Muscle of leg (tissue), 11 donors: ENCODE data around the gene CC2D2B. TPM values are rescaled to one million over a fixed set of nuclear protein-coding genes. Genes with fewer than 3 reads are reported as not detected.
"Not testable (repeated sequence)": the region's sequence is repeated elsewhere in the genome, so short reads cannot be mapped to it uniquely, and the experiment has no call there.

Source experiments
- DNase-seq: peaks from one replicate; pipeline ENCODE4 v3.0.0; 2013
- H3K27ac ChIP-seq: one replicate; pipeline ENCODE4 v1.5.1; 2013; ENCODE audit warnings: mild to moderate bottlenecking, low read length, control low read depth
- H3K27me3 ChIP-seq: one replicate; pipeline ENCODE4 v1.6.1; 2013; ENCODE audit warnings: low read length; ENCODE audit not compliant: control insufficient read depth, insufficient read depth
- H3K36me3 ChIP-seq: one replicate; pipeline ENCODE4 v1.6.1; 2013; ENCODE audit warnings: low read length; ENCODE audit not compliant: control insufficient read depth, insufficient read depth
- H3K4me1 ChIP-seq: one replicate; pipeline ENCODE4 v1.6.1; 2013; ENCODE audit warnings: low read length; ENCODE audit not compliant: control insufficient read depth, insufficient read depth
- H3K4me3 ChIP-seq: one replicate; pipeline ENCODE4 v1.5.1; 2013; ENCODE audit warnings: low read length, control low read depth
- H3K9me3 ChIP-seq: replicated peaks from 2 replicates; pipeline ENCODE4 v1.6.1; 2013; ENCODE audit warnings: low read depth, low read length; ENCODE audit not compliant: control insufficient read depth
- WGBS: methylation state at CpG from one replicate; pipeline ENCODE4 v1.1.5; 2013; ENCODE audit warnings: missing lambda C conversion rate; ENCODE audit not compliant: insufficient coverage; 5-methylcytosine and 5-hydroxymethylcytosine counted together
- polyA plus RNA-seq, 8 donors: library from polyadenylated mRNA; unstranded; fragments of 120-200 nt; gene quantifications; one replicate each; pipeline versions ENCODE4 v1.2.1 to v1.2.3, GENCODE V29; 2013; ENCODE audit warnings: inconsistent platforms in 1 of 8, low replicate concordance in 1 of 8; ENCODE audit not compliant: insufficient read length in 8 of 8, insufficient read depth in 1 of 8
- total RNA-seq: library from RNA; stranded (reverse); fragments of 120-200 nt; gene quantifications from one replicate; pipeline ENCODE4 v1.2.4, GENCODE V29; 2013

CC2D2B gene
- total and polyA plus RNA-seq, 9 donors: 0.36 to 1.4 (median 0.70) TPM

GRCh38 chr10:95976362-95977229, 68.8 kb downstream of the CC2D2B start:
- Histone ChIP-seq H3K27me3 (no peaks in the 10 kb centered on the region), H3K36me3 (no peaks in the 10 kb centered on the region), H3K27ac (no peak overlapping the region), H3K4me3 (no peak overlapping the region), H3K4me1 (no peaks in the 10 kb centered on the region), H3K9me3 (no peaks in the 10 kb centered on the region)
- 87% methylated on average over 6 of the region's 9 CpGs for WGBS
- peak; percentile 1 for DNase-seq

- H3K4me3 ChIP-seq: no peak overlapping the region
- no peaks in the 10 kb centered on the region for H3K27me3 ChIP-seq
- WGBS: 100% methylated on average over 2 of the region's 2 CpGs
- no peaks in the 10 kb centered on the region for H3K36me3 ChIP-seq
- no peak for DNase-seq
- H3K4me1 ChIP-seq: no peaks in the 10 kb centered on the region
- no peak overlapping the region for H3K27ac ChIP-seq
- no peaks in the 10 kb centered on the region for H3K9me3 ChIP-seq
Observed at GRCh38 chr10:95982200-95982599, 74.4 kb downstream of the CC2D2B start.

GRCh38 chr10:95987685-95988426, 80.1 kb downstream of the CC2D2B start:
- Histone ChIP-seq H3K4me3 (no peak overlapping the region), H3K9me3 (no peaks in the 10 kb centered on the region), H3K36me3 (no peaks in the 10 kb centered on the region), H3K27me3 (no peaks in the 10 kb centered on the region), H3K27ac (no peak overlapping the region), H3K4me1 (no peaks in the 10 kb centered on the region)
- WGBS: no CpG with 5 or more reads among the region's 2 CpGs
- no peak for DNase-seq

- WGBS: no CpG with 5 or more reads among the region's 3 CpGs
- Histone ChIP-seq H3K4me3 (no peak overlapping the region), H3K36me3 (no peaks in the 10 kb centered on the region), H3K27ac (no peak overlapping the region), H3K4me1 (no peaks in the 10 kb centered on the region), H3K27me3 (no peaks in the 10 kb centered on the region), H3K9me3 (no peaks in the 10 kb centered on the region)
- DNase-seq: no peak
Observed at GRCh38 chr10:95988702-95989101, 80.9 kb downstream of the CC2D2B start.

GRCh38 chr10:95994376-95994775, 86.6 kb downstream of the CC2D2B start:
- not testable (repeated sequence) for H3K27ac ChIP-seq, H3K4me1 ChIP-seq, DNase-seq, H3K36me3 ChIP-seq, H3K4me3 ChIP-seq, H3K27me3 ChIP-seq, H3K9me3 ChIP-seq
- WGBS: 68% methylated on average over 5 of the region's 11 CpGs

GRCh38 chr10:95998255-95998784, 90.5 kb downstream of the CC2D2B start:
- no CpG with 5 or more reads among the region's 1 CpG for WGBS
- H3K36me3 ChIP-seq: no peaks in the 10 kb centered on the region
- DNase-seq: no peak
- no peaks in the 10 kb centered on the region for H3K9me3 ChIP-seq
- H3K4me1 ChIP-seq: no peaks in the 10 kb centered on the region
- H3K27ac ChIP-seq: no peak overlapping the region
- no peaks in the 10 kb centered on the region for H3K27me3 ChIP-seq
- H3K4me3 ChIP-seq: no peak overlapping the region

- DNase-seq: no peak
- no peaks in the 10 kb centered on the region for H3K36me3 ChIP-seq
- no peaks in the 10 kb centered on the region for H3K4me1 ChIP-seq
- no peaks in the 10 kb centered on the region for H3K9me3 ChIP-seq
- no peak overlapping the region for H3K27ac ChIP-seq
- H3K4me3 ChIP-seq: no peak overlapping the region
- no peaks in the 10 kb centered on the region for H3K27me3 ChIP-seq
- WGBS: no CpG with 5 or more reads among the region's 2 CpGs
Observed at GRCh38 chr10:96013956-96014355, 106.2 kb downstream of the CC2D2B start.

GRCh38 chr10:96014473-96015102, 106.8 kb downstream of the CC2D2B start:
- no peaks in the 10 kb centered on the region for H3K4me1 ChIP-seq
- no peak overlapping the region for H3K4me3 ChIP-seq
- no peaks in the 10 kb centered on the region for H3K9me3 ChIP-seq
- H3K27me3 ChIP-seq: no peaks in the 10 kb centered on the region
- no peak for DNase-seq
- no peaks in the 10 kb centered on the region for H3K36me3 ChIP-seq
- H3K27ac ChIP-seq: no peak overlapping the region
- no CpG with 5 or more reads among the region's 2 CpGs for WGBS

GRCh38 chr10:96017191-96017687, 109.5 kb downstream of the CC2D2B start:
- Histone ChIP-seq H3K4me1 (no peaks in the 10 kb centered on the region), H3K27me3 (no peaks in the 10 kb centered on the region), H3K9me3 (no peaks in the 10 kb centered on the region), H3K36me3 (no peaks in the 10 kb centered on the region), H3K4me3 (no peak overlapping the region), H3K27ac (no peak overlapping the region)
- WGBS: 17% methylated on average over 3 of the region's 5 CpGs
- peak; percentile 68 for DNase-seq

- Histone ChIP-seq H3K4me3 (no peak overlapping the region), H3K36me3 (no peaks in the 10 kb centered on the region), H3K27me3 (no peaks in the 10 kb centered on the region), H3K27ac (no peak overlapping the region), H3K9me3 (no peaks in the 10 kb centered on the region), H3K4me1 (no peaks in the 10 kb centered on the region)
- no CpG with 5 or more reads among the region's 1 CpG for WGBS
- no peak for DNase-seq
Observed at GRCh38 chr10:96021332-96021731, 113.6 kb downstream of the CC2D2B start.
